Heart left ventricle (tissue), 16 donors: ENCODE data around the gene TLE5. TPM values are rescaled to one million over a fixed set of nuclear protein-coding genes. Genes with fewer than 3 reads are reported as not detected.

ENCODE experiments used
- ATAC-seq, 4 donors: fragments of 200-7000 bp; cut with Tn5 transposase; one replicate each; pipeline ENCODE4 v1.9.1; 2020 to 2022; ENCODE audit warnings: moderate library complexity in 4 of 4, mild to moderate bottlenecking in 3 of 4, moderate number of reproducible peaks in 1 of 4
- DNase-seq, 5 donors: peaks; one replicate each; pipeline ENCODE4 v3.0.0-alpha.2; 2020
- H3K27ac ChIP-seq, 12 donors: fragments of 200-600 bp; sonication (generic) in 4 of 12; one replicate each; pipeline versions ENCODE4 v1.5.0 to v1.8.0; 2016 to 2022; ENCODE audit warnings: mild to moderate bottlenecking in 2 of 12
- H3K27me3 ChIP-seq, 9 donors: fragments of 200-600 bp; sonication (generic) in 2 of 9; one replicate each; pipeline versions ENCODE4 v1.5.1 to v1.8.0; 2016 to 2022; ENCODE audit warnings: mild to moderate bottlenecking in 3 of 9
- H3K36me3 ChIP-seq, 9 donors: fragments of 200-600 bp; sonication (generic) in 2 of 9; one replicate each; pipeline versions ENCODE4 v1.5.0 to v1.8.0; 2018 to 2022; ENCODE audit warnings: mild to moderate bottlenecking in 2 of 9
- H3K4me1 ChIP-seq, 12 donors: fragments of 200-600 bp; sonication (generic) in 4 of 12; one replicate each; pipeline versions ENCODE4 v1.5.0 to v1.8.0; 2016 to 2022; ENCODE audit warnings: mild to moderate bottlenecking in 3 of 12
- H3K4me3 ChIP-seq, 12 donors: fragments of 200-600 bp; sonication (generic) in 4 of 12; one replicate each; pipeline versions ENCODE4 v1.5.0 to v1.8.0; 2017 to 2022; ENCODE audit warnings: mild to moderate bottlenecking in 9 of 12, moderate library complexity in 4 of 12
- H3K9me3 ChIP-seq, 12 donors: fragments of 200-600 bp; sonication (generic) in 4 of 12; one replicate each; pipeline versions ENCODE4 v1.5.0 to v1.8.0; 2016 to 2022; ENCODE audit warnings: mild to moderate bottlenecking in 1 of 12
- CTCF ChIP-seq, 12 donors: fragments of 200-600 bp; sonication (generic) in 4 of 12; IDR thresholded peaks; one replicate each; pipeline versions ENCODE4 v1.5.0 to v1.8.0; 2018 to 2022; ENCODE audit warnings: antibody characterized with exemption in 12 of 12, mild to moderate bottlenecking in 5 of 12
- POLR2A ChIP-seq, 2 donors: fragments of 450-650 bp; IDR thresholded peaks; one replicate each; pipeline ENCODE4 v1.6.1; 2017; ENCODE audit warnings: antibody characterized with exemption in 2 of 2, mild to moderate bottlenecking in 2 of 2, moderate library complexity in 2 of 2
- whole genome bisulfite sequencing, 4 donors: extraction: QIAGEN DNeasy Blood & Tissue Kit in 2 of 4; methylation state at CpG; one replicate each; pipeline versions ENCODE4 v1.1.5 to v1.1.7; 2013 to 2018; 5-methylcytosine and 5-hydroxymethylcytosine counted together
- intact Hi-C, 10 donors: fragments of 100-400 bp; cut with DNase I; formaldehyde crosslinking; loops; one replicate each; pipeline versions ENCODE4 v1.11.1 to v1.14.2; 2022
- polyA plus RNA-seq, 2 donors: library from polyadenylated mRNA; stranded (reverse); fragments of 200-250 nt; gene quantifications; one replicate each; pipeline ENCODE4 v1.2.3, GENCODE V29; 2013
- total RNA-seq, 9 donors: library from RNA; depleted of rRNA in 2 of 9; stranded (reverse); fragments of >200 nt in 2 of 9; fragmentation: NEBNext Ultra II Directional in 3 of 9; extraction: Animal tissue kit (Norgen Biotek cat#: 25700) in 3 of 9; gene quantifications; one replicate each; pipeline versions ENCODE4 v1.1.0 to v1.2.4, GENCODE V29; 2016 to 2023
- donor health status: ischemic (EF 13 %, LVEDD 7.1; RV severe dilation, severe dysfunction).
- donor health status: healthy with polysubstance abuse.
- donor health status: DM: no; HTN: yes; CAD: no.
- donor health status: DM: no; HTN: no; CAD: no.
- donor health status: ischemic (EF 25% LVEDD 6.9; RV normal size, moderate dysfunction).
- donor health status: ischemic (EF 25% LVEDD 5.7; RV mildly dilated, moderate dysfunction).
- donor health status: healthy.
- donor health status: DM: yes; HTN: yes; CAD: no.
- donor health status: ischemic (EF 35%, LVEDD 5.7; RV mildly dilated, moderate dysfunction).
- donor health status: nonischemic (EF 11% LVEDD 7.7; RV severe dilation, severe dysfunction).
- donor health status: DM: yes; HTN: yes; CAD: no.
- donor health status: PGD.
- donor health status: ischemic (EF 29% LVEDD 5.4; RV normal size, mild dysfunction).
- donor health status: nonischemic (EF 23%, LVEDD 6.1; RV moderate dilation, normal function).

Gene TLE5
- total and polyA plus RNA-seq, 11 donors: 593 to 1,459 (median 711) TPM

- H3K27me3 ChIP-seq: peaks cover 0 to 29% (median 0%) of the 10 kb centered on the region in 9 donors
- H3K4me1 ChIP-seq: peaks cover 0 to 17% (median 5%) of the 10 kb centered on the region in 12 donors
- H3K27ac ChIP-seq: peak overlapping the region in 10 of 12 donors; percentile 15 to 81 (median 62)
- ATAC-seq: peak in 3 of 4 donors; percentile 8 to 16 (median 13)
- H3K36me3 ChIP-seq: peaks cover 0 to 5% (median 0%) of the 10 kb centered on the region in 9 donors
- intact Hi-C loops: loop anchor here in 3 of 10 donors (5.0 kb wide), 3 partner anchors 41 to 61 kb away; no protein-coding TSS in a partner anchor
- peak in 1 of 5 donors; percentile 41 for DNase-seq
- peak overlapping the region; percentile 56 to 90 (median 72) for H3K4me3 ChIP-seq
- TF ChIP-seq POLR2A (IDR thresholded peaks at IDR 0.05): no peak
- TF ChIP-seq CTCF (IDR thresholded peaks at IDR 0.05): no peak
- H3K9me3 ChIP-seq: no peaks in the 10 kb centered on the region
- 7 to 24% (median 8%) methylated on average over 18 to 40 of the region's 40 CpGs for WGBS, 4 donors
Observed at GRCh38 chr19:3028305-3029064, 33.8 kb downstream of the TLE5 start.

GRCh38 chr19:3027981-3028304 lies 34.4 kb downstream of the TLE5 start:
- peaks cover 0 to 5% (median 0%) of the 10 kb centered on the region in 9 donors for H3K36me3 ChIP-seq
- intact Hi-C loops: loop anchor here in 3 of 10 donors (5.0 kb wide), 3 partner anchors 41 to 61 kb away; no protein-coding TSS in a partner anchor
- H3K9me3 ChIP-seq: no peaks in the 10 kb centered on the region
- H3K4me1 ChIP-seq: peaks cover 0 to 17% (median 5%) of the 10 kb centered on the region in 12 donors
- H3K27me3 ChIP-seq: peaks cover 0 to 29% (median 0%) of the 10 kb centered on the region in 9 donors
- TF ChIP-seq CTCF (IDR thresholded peaks at IDR 0.05) (no peak), POLR2A (IDR thresholded peaks at IDR 0.05) (no peak)
- DNase-seq (no peak), ATAC-seq (peak in 2 of 4 donors; percentile 20 to 29)
- H3K27ac ChIP-seq: peak overlapping the region in 3 of 12 donors; percentile 73 to 81 (median 77)
- WGBS, 4 donors: 60 to 76% (median 69%) methylated on average over 5 to 9 of the region's 9 CpGs
- H3K4me3 ChIP-seq: peak overlapping the region in 9 of 12 donors; percentile 63 to 90 (median 73)

GRCh38 chr19:3027292-3027691 lies 35.0 kb downstream of the TLE5 start:
- Histone ChIP-seq H3K36me3 (peaks cover 0 to 5% (median 0%) of the 10 kb centered on the region in 9 donors), H3K27ac (no peak overlapping the region), H3K4me3 (no peak overlapping the region), H3K4me1 (peaks cover 0 to 17% (median 5%) of the 10 kb centered on the region in 12 donors), H3K27me3 (peaks cover 0 to 29% (median 0%) of the 10 kb centered on the region in 9 donors), H3K9me3 (no peaks in the 10 kb centered on the region)
- ATAC-seq (no peak), DNase-seq (no peak)
- WGBS, 4 donors: 75 to 89% (median 88%) methylated on average over 2 of the region's 2 CpGs
- intact Hi-C loops: loop anchor here in 3 of 10 donors (5.0 kb wide), 3 partner anchors 40 to 60 kb away; no protein-coding TSS in a partner anchor
- TF ChIP-seq CTCF (IDR thresholded peaks at IDR 0.05) (no peak), POLR2A (IDR thresholded peaks at IDR 0.05) (no peak)

- peaks cover 0 to 29% (median 0%) of the 10 kb centered on the region in 9 donors for H3K27me3 ChIP-seq
Observed at GRCh38 chr19:3026768-3027167, 35.5 kb downstream of the TLE5 start.

More at GRCh38 chr19:3026768-3027167, 35.5 kb downstream of the TLE5 start:
- H3K27ac ChIP-seq: no peak overlapping the region
- no peak for ATAC-seq
- intact Hi-C loops: loop anchor here in 3 of 10 donors (5.0 kb wide), 3 partner anchors 39 to 59 kb away; no protein-coding TSS in a partner anchor
- H3K4me1 ChIP-seq: peaks cover 0 to 17% (median 5%) of the 10 kb centered on the region in 12 donors
- H3K4me3 ChIP-seq: no peak overlapping the region
- WGBS, 4 donors: 97 to 100% (median 98%) methylated on average over 1 of the region's 1 CpG
- TF ChIP-seq CTCF (IDR thresholded peaks at IDR 0.05) (no peak), POLR2A (IDR thresholded peaks at IDR 0.05) (no peak)
- no peak for DNase-seq
- peaks cover 0 to 5% (median 0%) of the 10 kb centered on the region in 9 donors for H3K36me3 ChIP-seq
- no peaks in the 10 kb centered on the region for H3K9me3 ChIP-seq
